Activated T-helper 17 cell treated with anti-CD3 and anti-CD28 coated beads, Interleukin-2, amount 50 U/mL, for 72 hours (primary cell): ENCODE data around the gene ERI3. TPM values are rescaled to one million over a fixed set of nuclear protein-coding genes. Genes with fewer than 3 reads are reported as not detected.
"Not testable (repeated sequence)": the region's sequence is repeated elsewhere in the genome, so short reads cannot be mapped to it uniquely, and the experiment has no call there.

Experiments
- ATAC-seq: fragments of 150-1000 bp; cut with Tn5 transposase; replicated peaks from 2 replicates; pipeline ENCODE4 v1.10.0; 2021; ENCODE audit warnings: mild to moderate bottlenecking, moderate library complexity
- H3K27ac Mint-ChIP-seq: one replicate; pipeline ENCODE4 v1.8.0; 2022; ENCODE audit warnings: mixed read lengths
- H3K27me3 Mint-ChIP-seq: one replicate; pipeline ENCODE4 v1.8.0; 2022; ENCODE audit warnings: mixed read lengths
- H3K36me3 Mint-ChIP-seq: one replicate; pipeline ENCODE4 v1.8.0; 2022; ENCODE audit warnings: low read depth, mild to moderate bottlenecking, mixed read lengths
- H3K4me1 Mint-ChIP-seq: one replicate; pipeline ENCODE4 v1.8.0; 2022; ENCODE audit warnings: mixed read lengths
- H3K4me3 Mint-ChIP-seq: one replicate; pipeline ENCODE4 v1.8.0; 2022; ENCODE audit warnings: mild to moderate bottlenecking, mixed read lengths
- H3K9me3 Mint-ChIP-seq: one replicate; pipeline ENCODE4 v1.8.0; 2022; ENCODE audit warnings: mixed read lengths
- total RNA-seq, 2 donors: library from RNA; stranded (reverse); gene quantifications; one replicate each; pipeline ENCODE4 v1.2.3, GENCODE V29; 2022

The ERI3 gene
- total RNA-seq, 2 donors from 2014 or later: 30.7 to 41.8 TPM

- Mint-ChIP-seq H3K4me3 (no peak overlapping the region), H3K27ac (no peak overlapping the region), H3K27me3 (no peaks in the 10 kb centered on the region), H3K4me1 (peaks cover 6% of the 10 kb centered on the region), H3K9me3 (no peaks in the 10 kb centered on the region), H3K36me3 (peaks cover 60% of the 10 kb centered on the region)
- no peak for ATAC-seq
Observed at GRCh38 chr1:44220755-44221154, 134.3 kb downstream of the ERI3 start.

DNA sequence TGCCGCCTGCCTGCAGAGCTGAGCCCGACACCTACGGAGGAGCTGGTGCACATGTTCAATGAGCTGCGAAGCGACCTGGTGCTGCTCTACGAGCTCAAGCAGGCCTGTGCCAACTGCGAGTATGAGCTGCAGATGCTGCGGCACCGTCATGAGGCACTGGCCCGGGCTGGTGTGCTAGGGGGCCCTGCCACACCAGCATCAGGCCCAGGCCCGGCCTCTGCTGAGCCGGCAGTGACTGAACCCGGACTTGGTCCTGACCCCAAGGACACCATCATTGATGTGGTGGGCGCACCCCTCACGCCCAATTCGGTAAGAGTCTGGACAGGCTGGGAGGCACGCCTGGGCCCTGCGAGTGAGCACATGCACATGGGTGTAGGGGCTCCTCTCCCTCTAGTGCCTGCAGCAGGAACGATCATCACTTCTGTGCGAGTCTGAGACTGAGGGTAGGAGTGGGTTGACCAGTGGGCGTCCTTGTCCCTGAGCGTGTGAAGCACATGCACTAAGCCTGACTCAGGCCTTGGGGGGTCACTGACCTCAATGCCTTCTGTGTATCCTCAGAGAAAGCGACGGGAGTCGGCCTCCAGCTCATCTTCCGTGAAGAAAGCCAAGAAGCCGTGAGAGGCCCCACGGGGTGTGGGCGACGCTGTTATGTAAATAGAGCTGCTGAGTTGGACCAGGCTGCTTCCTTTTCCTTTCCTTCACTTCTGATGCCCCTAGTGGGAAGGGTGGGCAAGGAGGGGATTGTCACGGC, 134.9 kb downstream of the ERI3 start:
- H3K36me3 Mint-ChIP-seq: peaks cover 66% of the 10 kb centered on the region
- no peak for ATAC-seq
- H3K4me1 Mint-ChIP-seq: peaks cover 6% of the 10 kb centered on the region
- H3K4me3 Mint-ChIP-seq: no peak overlapping the region
- no peaks in the 10 kb centered on the region for H3K27me3 Mint-ChIP-seq
- no peak overlapping the region for H3K27ac Mint-ChIP-seq
- no peaks in the 10 kb centered on the region for H3K9me3 Mint-ChIP-seq

- no peaks in the 10 kb centered on the region for H3K27me3 Mint-ChIP-seq
- no peaks in the 10 kb centered on the region for H3K9me3 Mint-ChIP-seq
- peaks cover 71% of the 10 kb centered on the region for H3K36me3 Mint-ChIP-seq
- H3K27ac Mint-ChIP-seq: no peak overlapping the region
- H3K4me1 Mint-ChIP-seq: peaks cover 6% of the 10 kb centered on the region
- no peak overlapping the region for H3K4me3 Mint-ChIP-seq
- no peak for ATAC-seq
Observed at GRCh38 chr1:44219301-44219626, 135.8 kb downstream of the ERI3 start.

GRCh38 chr1:44218503-44219300, 136.4 kb downstream of the ERI3 start:
- ATAC-seq: no peak
- Mint-ChIP-seq H3K36me3 (peaks cover 71% of the 10 kb centered on the region), H3K4me1 (peaks cover 10% of the 10 kb centered on the region), H3K27ac (no peak overlapping the region), H3K4me3 (no peak overlapping the region), H3K9me3 (no peaks in the 10 kb centered on the region), H3K27me3 (no peaks in the 10 kb centered on the region)

DNA sequence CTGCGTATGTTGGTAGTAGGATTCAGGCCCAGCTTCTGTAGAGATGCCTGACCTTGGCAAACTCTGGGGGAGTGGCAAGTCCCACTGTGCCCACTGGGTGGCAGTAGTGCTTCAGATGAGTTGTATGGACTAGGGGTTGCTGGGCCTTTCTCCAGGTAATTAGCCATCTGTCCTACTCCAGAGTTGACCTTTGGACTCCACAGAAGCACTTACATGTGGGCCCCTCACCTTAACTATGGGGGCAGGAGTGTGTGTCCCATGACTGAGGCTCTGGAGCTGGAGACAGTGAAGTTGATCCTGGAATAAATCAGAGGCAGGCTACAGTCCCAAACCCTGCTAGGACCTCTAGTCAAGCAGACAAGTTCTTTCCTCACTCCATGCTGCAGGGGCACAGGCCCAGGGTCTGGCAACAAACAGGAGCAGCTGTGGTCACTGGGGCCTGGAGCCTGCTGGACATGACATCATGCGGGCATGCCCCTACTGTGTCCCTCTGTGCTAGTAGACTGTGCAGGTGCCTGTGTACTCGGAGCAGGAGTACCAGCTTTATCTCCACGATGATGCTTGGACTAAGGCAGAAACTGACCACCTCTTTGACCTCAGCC, 137.1 kb downstream of the ERI3 start:
- Mint-ChIP-seq H3K9me3 (no peaks in the 10 kb centered on the region), H3K4me3 (no peak overlapping the region), H3K4me1 (peaks cover 12% of the 10 kb centered on the region), H3K27me3 (no peaks in the 10 kb centered on the region), H3K27ac (peak overlapping the region; percentile 21), H3K36me3 (peaks cover 71% of the 10 kb centered on the region)
- ATAC-seq: peak; percentile 39

DNA sequence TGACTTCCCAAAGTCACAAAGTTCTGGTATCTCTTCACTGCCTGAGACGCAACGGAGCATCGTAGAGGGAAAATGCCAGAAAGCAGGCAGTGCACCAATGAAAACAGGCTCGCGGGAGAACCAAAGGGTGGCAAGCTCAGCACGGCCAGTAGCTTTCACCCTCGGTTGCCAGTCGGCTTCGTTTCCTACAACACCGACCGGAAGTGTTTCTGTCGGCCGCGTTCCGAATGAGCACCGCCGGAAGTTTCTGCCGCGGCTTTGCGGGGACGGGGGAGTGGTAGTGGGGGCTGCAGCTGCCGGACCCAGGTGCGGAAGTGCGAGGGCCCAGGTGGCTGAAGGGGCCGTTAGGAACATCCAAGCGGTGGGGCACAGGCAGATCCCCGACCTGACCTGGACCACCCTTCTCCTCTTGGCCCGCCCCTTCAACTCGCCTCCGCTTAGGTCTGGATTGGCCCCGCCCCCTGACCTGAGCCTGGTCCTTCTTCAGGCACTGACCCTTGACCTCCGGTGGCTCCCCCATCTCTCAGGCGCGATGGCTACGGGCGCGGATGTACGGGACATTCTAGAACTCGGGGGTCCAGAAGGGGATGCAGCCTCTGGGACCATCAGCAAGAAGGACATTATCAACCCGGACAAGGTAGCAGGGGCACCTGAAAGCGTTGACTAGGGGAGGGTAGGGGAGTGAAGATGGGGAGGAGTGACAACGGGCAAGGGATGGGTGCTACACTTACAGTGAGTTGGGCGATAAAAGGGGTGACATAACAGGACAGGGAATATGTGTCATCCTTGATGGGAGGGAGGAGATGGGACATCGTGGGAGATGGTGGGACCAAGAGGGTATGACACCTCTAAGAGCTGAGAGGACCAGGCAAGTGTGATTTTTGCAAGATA, 141.6 kb downstream of the ERI3 start, which contains the start of gene DMAP1:
DMAP1 (plus strand) TSS at position 250 of the 891 bp plus-strand sequence; CDS start at position 533, 283 bp downstream.
- ATAC-seq: peak; percentile 89
- H3K9me3 Mint-ChIP-seq: no peaks in the 10 kb centered on the region
- peak within 1 kb of the TSS; percentile 98 for H3K4me3 Mint-ChIP-seq
- H3K36me3 Mint-ChIP-seq: peaks cover 38% of the 10 kb centered on the region
- H3K4me1 Mint-ChIP-seq: peaks cover 24% of the 10 kb centered on the region
- H3K27ac Mint-ChIP-seq: peak within 1 kb of the TSS; percentile 98
- H3K27me3 Mint-ChIP-seq: no peaks in the 10 kb centered on the region

DNA sequence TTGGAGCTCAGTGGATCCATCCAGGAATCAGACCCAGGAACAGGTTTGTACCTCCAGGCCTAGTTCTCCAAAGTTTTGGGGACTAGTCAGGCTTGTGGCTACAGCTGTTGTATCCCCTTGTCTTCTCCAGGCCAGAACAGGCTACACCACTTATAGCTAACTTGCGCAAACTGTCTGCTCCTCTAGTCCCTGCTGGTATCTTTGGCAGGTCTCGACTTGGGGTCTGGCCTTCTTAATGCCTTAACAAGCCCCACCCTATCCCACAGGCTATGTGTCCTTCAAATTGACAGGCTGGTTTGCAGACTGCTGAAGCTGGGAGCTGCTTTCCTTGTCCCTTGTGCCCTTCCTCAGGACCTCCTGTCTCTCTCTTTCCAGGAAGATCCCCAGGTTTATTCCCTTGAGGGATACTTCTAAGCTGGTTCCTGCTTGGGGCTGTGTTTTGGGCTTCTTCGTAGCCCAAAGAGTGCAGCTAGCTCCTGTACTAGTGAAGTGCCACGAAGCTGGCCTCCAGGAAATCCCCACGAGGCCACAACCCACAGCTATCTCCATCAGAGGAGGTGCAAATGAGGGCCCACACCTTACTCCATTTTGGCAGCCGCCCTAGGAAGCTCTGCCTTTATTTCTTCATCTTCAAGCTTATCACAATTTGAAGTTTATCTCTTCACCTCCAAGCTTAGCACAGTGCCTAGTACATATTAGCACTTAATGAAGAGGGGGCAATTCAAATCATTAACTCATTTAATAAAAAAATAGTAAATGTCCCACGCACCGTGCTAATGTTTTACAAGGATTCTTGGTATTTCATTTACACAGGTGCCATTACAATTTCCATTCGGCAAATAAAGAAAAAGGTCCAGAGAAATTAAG, 142.5 kb downstream of the ERI3 start:
- Mint-ChIP-seq H3K9me3 (no peaks in the 10 kb centered on the region), H3K27me3 (no peaks in the 10 kb centered on the region), H3K4me3 (peak overlapping the region; percentile 98), H3K4me1 (peaks cover 24% of the 10 kb centered on the region), H3K27ac (peak overlapping the region; percentile 98), H3K36me3 (peaks cover 30% of the 10 kb centered on the region)
- ATAC-seq: peak; percentile 62

DNA sequence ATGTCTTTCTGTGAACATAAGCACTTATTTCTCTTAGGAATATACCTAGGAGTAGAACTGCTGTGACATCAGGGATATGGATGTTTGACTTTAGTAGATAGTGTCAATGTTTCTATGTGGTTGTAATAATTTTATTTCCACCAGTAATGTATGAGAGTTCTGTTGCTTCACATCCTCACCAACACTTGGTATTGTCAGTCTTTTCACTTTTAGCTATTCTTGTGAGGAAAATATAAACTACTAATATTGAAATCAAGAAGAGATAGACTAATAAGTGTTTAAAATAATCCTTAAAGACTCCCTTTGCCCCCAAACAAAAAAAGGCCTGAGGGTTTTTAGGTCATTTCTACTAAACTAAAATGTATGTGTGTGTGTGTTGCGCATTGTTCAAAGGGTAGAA, 144.5 kb downstream of the ERI3 start:
- Mint-ChIP-seq H3K9me3 (no peaks in the 10 kb centered on the region), H3K4me3 (no peak overlapping the region), H3K36me3 (peaks cover 10% of the 10 kb centered on the region), H3K27me3 (no peaks in the 10 kb centered on the region), H3K4me1 (peaks cover 18% of the 10 kb centered on the region), H3K27ac (no peak overlapping the region)
- ATAC-seq: no peak

DNA sequence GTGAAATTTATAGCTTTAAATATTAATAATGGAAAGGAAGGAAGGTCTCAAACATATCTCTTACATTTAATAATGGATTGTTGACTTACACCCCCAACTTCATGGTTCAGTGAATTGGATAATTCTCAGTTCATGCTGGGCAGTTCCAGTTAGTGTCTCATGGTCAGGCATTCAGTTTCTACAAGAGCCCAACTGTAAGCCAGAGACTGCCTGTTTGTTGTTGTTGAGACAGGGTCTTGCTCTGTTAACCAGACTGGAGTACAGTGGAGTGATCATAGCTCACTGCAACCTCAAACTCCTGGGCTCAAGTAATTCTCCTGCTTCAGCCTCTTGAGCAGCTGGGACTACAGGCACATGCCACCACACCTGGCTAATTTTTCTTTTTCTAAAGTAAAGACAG, 146.8 kb downstream of the ERI3 start:
- peaks cover 12% of the 10 kb centered on the region for H3K4me1 Mint-ChIP-seq
- H3K9me3 Mint-ChIP-seq: no peaks in the 10 kb centered on the region
- peaks cover 3% of the 10 kb centered on the region for H3K27me3 Mint-ChIP-seq
- H3K4me3 Mint-ChIP-seq: no peak overlapping the region
- no peak overlapping the region for H3K27ac Mint-ChIP-seq
- no peaks in the 10 kb centered on the region for H3K36me3 Mint-ChIP-seq
- ATAC-seq: no peak

DNA sequence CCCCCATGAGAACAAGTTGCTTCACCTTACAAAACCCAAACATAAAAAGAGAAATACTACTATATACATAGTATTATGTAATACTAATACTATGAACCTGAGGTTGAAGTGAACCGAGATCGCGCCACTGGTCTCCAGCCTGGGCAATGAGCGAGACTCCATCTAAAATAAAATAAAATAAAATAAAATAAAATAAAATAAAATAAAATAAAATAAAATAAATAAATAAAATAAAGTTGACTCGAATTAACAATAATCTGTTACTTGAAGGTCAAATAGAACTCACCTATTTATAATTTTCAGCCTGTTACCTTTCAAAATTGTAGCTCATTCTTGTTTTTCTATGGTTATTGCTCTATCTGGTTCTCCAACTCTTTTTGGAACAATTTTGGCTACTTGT, 148.5 kb downstream of the ERI3 start:
- H3K27me3 Mint-ChIP-seq, H3K9me3 Mint-ChIP-seq, ATAC-seq, H3K4me3 Mint-ChIP-seq, H3K36me3 Mint-ChIP-seq, H3K4me1 Mint-ChIP-seq, H3K27ac Mint-ChIP-seq: not testable (repeated sequence)

- H3K27me3 Mint-ChIP-seq: peaks cover 3% of the 10 kb centered on the region
- no peak overlapping the region for H3K4me3 Mint-ChIP-seq
- no peaks in the 10 kb centered on the region for H3K36me3 Mint-ChIP-seq
- H3K4me1 Mint-ChIP-seq: no peaks in the 10 kb centered on the region
- ATAC-seq: no peak
- no peaks in the 10 kb centered on the region for H3K9me3 Mint-ChIP-seq
- H3K27ac Mint-ChIP-seq: no peak overlapping the region
Observed at GRCh38 chr1:44200336-44200735, 154.7 kb downstream of the ERI3 start.

DNA sequence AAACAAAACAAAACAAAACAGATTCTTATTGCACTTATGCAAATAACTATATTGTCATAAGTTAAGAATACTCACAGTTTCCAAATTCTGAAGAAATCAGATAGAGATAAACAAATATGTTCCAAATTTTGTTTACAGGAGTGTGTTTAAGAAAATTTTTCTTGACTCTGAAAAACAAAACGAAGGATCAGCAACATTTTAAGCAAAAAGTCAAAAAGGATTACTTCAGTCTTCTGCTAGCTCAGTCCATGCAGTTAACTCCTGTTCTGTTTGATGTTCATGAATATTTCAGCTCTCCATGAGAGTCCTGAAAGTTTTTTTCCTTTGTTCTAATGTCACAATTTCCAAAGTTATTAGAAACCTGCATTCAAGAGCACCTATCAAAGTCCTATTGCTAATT, 180.4 kb downstream of the ERI3 start:
- Mint-ChIP-seq H3K36me3 (no peaks in the 10 kb centered on the region), H3K9me3 (no peaks in the 10 kb centered on the region), H3K27ac (no peak overlapping the region), H3K27me3 (peaks cover 8% of the 10 kb centered on the region), H3K4me1 (no peaks in the 10 kb centered on the region), H3K4me3 (no peak overlapping the region)
- no peak for ATAC-seq
